NCI-H446 (cell line): ENCODE data around the gene COL11A1.
"Not testable (repeated sequence)": the region's sequence is repeated elsewhere in the genome, so short reads cannot be mapped to it uniquely, and the experiment has no call there.

Experiments used
- DNase-seq, 2 experiments: peaks; one replicate each; lab custom pipeline; 2025; lab: John Stamatoyannopoulos, UW

Gene COL11A1

GRCh38 chr1:103108376-103109150, at the start of gene COL11A1:
TSS of gene COL11A1 (minus strand) at chr1:103108522. CDS start at chr1:103108178, 344 bp downstream.
- peak in 1 of 2 experiments; percentile 9 for DNase-seq

- DNase-seq = no peak
Observed at GRCh38 chr1:103156966-103157365, 48.6 kb upstream of the COL11A1 start.

GRCh38 chr1:103146166-103146565, 37.8 kb upstream of the COL11A1 start:
- DNase-seq = no peak

GRCh38 chr1:103145449-103145848, 37.1 kb upstream of the COL11A1 start:
- DNase-seq = peak; percentile 16 to 59

- no peak for DNase-seq
Observed at GRCh38 chr1:103144681-103145080, 36.4 kb upstream of the COL11A1 start.

- no peak for DNase-seq
Observed at GRCh38 chr1:103142461-103142860, 34.1 kb upstream of the COL11A1 start.

GRCh38 chr1:103129796-103130195, 21.5 kb upstream of the COL11A1 start:
- DNase-seq = no peak

GRCh38 chr1:103129255-103129654, 20.9 kb upstream of the COL11A1 start:
- DNase-seq = no peak

- DNase-seq = not testable (repeated sequence)
Observed at GRCh38 chr1:103128256-103128655, 19.9 kb upstream of the COL11A1 start.

GRCh38 chr1:103125219-103125618, 16.9 kb upstream of the COL11A1 start:
- no peak for DNase-seq

- DNase-seq = no peak
Observed at GRCh38 chr1:103122983-103123720, 14.8 kb upstream of the COL11A1 start.

- no peak for DNase-seq
Observed at GRCh38 chr1:103120981-103121380, 12.7 kb upstream of the COL11A1 start.

- DNase-seq = no peak
Observed at GRCh38 chr1:103112546-103112945, 4.2 kb upstream of the COL11A1 start.

- no peak for DNase-seq
Observed at GRCh38 chr1:103111926-103112325, 3.6 kb upstream of the COL11A1 start.

- no peak for DNase-seq
Observed at GRCh38 chr1:103110701-103111100, 2.4 kb upstream of the COL11A1 start.

GRCh38 chr1:103109311-103109920, 1.1 kb upstream of the COL11A1 start:
- DNase-seq = peak; percentile 57 to 83

GRCh38 chr1:103107741-103108375, 464 bp downstream of the COL11A1 start:
- no peak for DNase-seq

GRCh38 chr1:103106426-103107341, 1.6 kb downstream of the COL11A1 start:
- peak; percentile 13 to 56 for DNase-seq

GRCh38 chr1:103101399-103101798, 6.9 kb downstream of the COL11A1 start:
- DNase-seq = no peak

GRCh38 chr1:103089221-103089620, 19.1 kb downstream of the COL11A1 start:
- peak in 1 of 2 experiments; percentile 8 for DNase-seq

- DNase-seq = no peak
Observed at GRCh38 chr1:103087256-103087655, 21.1 kb downstream of the COL11A1 start.
